RWPE2 (cell line): ENCODE results near the gene PLEKHG4B.
A peak's percentile ranks its signal among the peaks of the same experiment; 100 is the strongest.
"Not testable (repeated sequence)": the region's sequence is repeated elsewhere in the genome, so short reads cannot be mapped to it uniquely, and the experiment has no call there.

Experiments used
- ATAC-seq: fragments of 200-7000 bp; cut with Tn5 transposase; 3 replicates; pipeline ENCODE4 v1.9.1; 2021; ENCODE audit warnings: low read depth
- DNase-seq: peaks from one replicate; pipeline ENCODE4 v3.0.0-alpha.2; 2020; ENCODE audit warnings: low spot score
- H3K27ac ChIP-seq: fragments of 450-650 bp; 2 replicates; pipeline ENCODE4 v1.5.1; 2017; ENCODE audit warnings: mild to moderate bottlenecking; ENCODE audit not compliant: poor library complexity, severe bottlenecking
- H3K27me3 ChIP-seq: fragments of 250-450 bp; sonication (Bioruptor Pico); 2 replicates; pipeline ENCODE4 v1.5.1; 2021; ENCODE audit warnings: mild to moderate bottlenecking, moderate library complexity; ENCODE audit not compliant: insufficient read depth, poor library complexity, severe bottlenecking
- H3K36me3 ChIP-seq: fragments of 250-450 bp; sonication (Bioruptor Pico); 2 replicates; pipeline ENCODE4 v1.5.1; 2020; ENCODE audit warnings: low read depth, mild to moderate bottlenecking, moderate library complexity
- H3K4me1 ChIP-seq: fragments of 250-450 bp; sonication (Bioruptor Pico); 2 replicates; pipeline ENCODE4 v1.5.1; 2021; ENCODE audit warnings: mild to moderate bottlenecking, moderate library complexity; ENCODE audit not compliant: insufficient read depth, poor library complexity, severe bottlenecking
- H3K4me3 ChIP-seq: fragments of 250-450 bp; sonication (Bioruptor Pico); 2 replicates; pipeline ENCODE4 v1.5.1; 2021; ENCODE audit warnings: mild to moderate bottlenecking, moderate library complexity; ENCODE audit not compliant: severe bottlenecking
- H3K9me3 ChIP-seq: fragments of 250-450 bp; sonication (Bioruptor Pico); 2 replicates; pipeline ENCODE4 v1.5.1; 2021; ENCODE audit warnings: mild to moderate bottlenecking, moderate library complexity; ENCODE audit not compliant: severe bottlenecking
- TF ChIP-seq, protein P1 (sequence below): fragments of 450-650 bp; IDR thresholded peaks from one replicate; pipeline ENCODE4 v1.5.1; 2017; ENCODE audit warnings: mild to moderate bottlenecking, moderate library complexity; ENCODE audit not compliant: poor library complexity, severe bottlenecking

The PLEKHG4B gene

GRCh38 chr5:195401-196160, 103.6 kb downstream of the PLEKHG4B start:
- ATAC-seq (no peak), DNase-seq (no peak)
- Histone ChIP-seq H3K9me3 (no peaks in the 10 kb centered on the region), H3K27ac (no peak overlapping the region), H3K4me3 (no peak overlapping the region), H3K36me3 (no peaks in the 10 kb centered on the region), H3K4me1 (no peaks in the 10 kb centered on the region), H3K27me3 (peaks cover 6% of the 10 kb centered on the region)
- TF ChIP-seq, protein P1, sequence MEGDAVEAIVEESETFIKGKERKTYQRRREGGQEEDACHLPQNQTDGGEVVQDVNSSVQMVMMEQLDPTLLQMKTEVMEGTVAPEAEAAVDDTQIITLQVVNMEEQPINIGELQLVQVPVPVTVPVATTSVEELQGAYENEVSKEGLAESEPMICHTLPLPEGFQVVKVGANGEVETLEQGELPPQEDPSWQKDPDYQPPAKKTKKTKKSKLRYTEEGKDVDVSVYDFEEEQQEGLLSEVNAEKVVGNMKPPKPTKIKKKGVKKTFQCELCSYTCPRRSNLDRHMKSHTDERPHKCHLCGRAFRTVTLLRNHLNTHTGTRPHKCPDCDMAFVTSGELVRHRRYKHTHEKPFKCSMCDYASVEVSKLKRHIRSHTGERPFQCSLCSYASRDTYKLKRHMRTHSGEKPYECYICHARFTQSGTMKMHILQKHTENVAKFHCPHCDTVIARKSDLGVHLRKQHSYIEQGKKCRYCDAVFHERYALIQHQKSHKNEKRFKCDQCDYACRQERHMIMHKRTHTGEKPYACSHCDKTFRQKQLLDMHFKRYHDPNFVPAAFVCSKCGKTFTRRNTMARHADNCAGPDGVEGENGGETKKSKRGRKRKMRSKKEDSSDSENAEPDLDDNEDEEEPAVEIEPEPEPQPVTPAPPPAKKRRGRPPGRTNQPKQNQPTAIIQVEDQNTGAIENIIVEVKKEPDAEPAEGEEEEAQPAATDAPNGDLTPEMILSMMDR: no peak

DNA sequence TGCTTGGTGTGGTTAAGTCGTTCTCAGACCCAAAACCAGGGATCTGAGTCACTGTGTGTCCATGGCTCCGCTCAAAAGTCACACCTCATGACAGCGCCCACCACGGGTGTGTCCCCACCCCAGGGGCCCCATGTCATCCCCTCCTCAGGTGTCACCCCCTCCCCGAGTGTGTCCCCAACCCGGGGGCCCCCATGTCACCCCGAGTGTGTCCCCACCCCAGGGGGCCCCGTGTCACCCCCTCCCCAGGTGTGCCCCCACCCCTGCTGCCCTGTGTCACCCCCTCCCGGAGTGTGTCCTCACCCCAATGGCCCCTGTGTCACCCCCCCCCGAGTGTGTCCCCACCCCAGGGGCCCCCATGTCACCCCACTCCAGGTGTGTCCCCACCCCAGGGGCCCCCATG, 104.4 kb downstream of the PLEKHG4B start:
- Histone ChIP-seq H3K27me3 (no peaks in the 10 kb centered on the region), H3K36me3 (no peaks in the 10 kb centered on the region), H3K9me3 (no peaks in the 10 kb centered on the region), H3K4me3 (no peak overlapping the region), H3K4me1 (no peaks in the 10 kb centered on the region), H3K27ac (no peak overlapping the region)
- TF ChIP-seq, protein P1: no peak
- no peak for DNase-seq
- no peak for ATAC-seq

DNA sequence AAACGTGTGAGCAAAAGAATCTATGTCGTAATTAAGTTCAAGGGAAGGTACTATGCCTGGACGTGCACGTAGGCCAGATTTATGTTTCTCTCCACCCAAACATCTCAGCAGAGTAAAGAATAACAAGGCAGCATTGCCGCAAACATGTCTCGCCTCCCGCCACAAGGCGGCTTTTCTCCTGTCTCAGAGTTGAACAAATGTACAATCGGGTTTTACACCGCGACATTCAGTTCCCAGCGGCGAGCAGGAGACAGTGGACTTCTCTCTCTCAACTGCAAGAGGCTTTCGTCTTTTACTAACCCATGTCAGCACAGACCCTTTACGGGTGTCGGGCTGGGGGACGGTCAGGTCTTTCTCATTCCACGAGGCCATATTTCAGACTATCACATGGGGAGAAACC, 105.1 kb downstream of the PLEKHG4B start:
- H3K27me3 ChIP-seq, H3K36me3 ChIP-seq, H3K4me3 ChIP-seq, H3K4me1 ChIP-seq, H3K9me3 ChIP-seq, DNase-seq, ATAC-seq, H3K27ac ChIP-seq: not testable (repeated sequence)

DNA sequence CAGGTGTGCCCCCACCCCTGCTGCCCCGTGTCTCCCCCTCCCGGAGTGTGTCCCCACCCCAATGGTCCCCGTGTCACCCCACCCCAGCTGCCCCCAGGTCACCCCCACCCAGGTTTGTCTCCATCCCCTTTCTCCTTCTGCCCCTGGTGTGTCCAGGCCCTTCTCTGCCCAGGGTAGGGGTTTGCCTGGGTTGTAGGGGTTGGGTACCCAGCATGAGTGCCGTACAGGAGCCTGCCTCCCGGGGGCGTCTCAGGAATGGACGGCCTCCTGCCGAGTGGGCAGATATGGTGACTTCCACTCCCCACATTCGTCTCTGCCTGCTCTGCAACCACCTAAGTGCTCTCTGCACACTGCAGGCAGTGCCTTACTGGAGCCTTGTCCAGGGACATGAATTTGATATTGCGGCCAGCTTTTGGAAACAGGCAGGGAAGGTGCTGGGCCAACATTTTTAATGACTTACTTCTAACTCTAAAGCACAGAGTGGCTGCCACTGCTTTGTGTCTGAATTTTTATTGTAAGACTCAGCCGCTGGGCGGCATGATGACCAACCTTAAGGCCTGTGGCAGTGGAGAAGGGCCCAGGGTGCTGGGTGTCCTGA, 106.0 kb downstream of the PLEKHG4B start:
- Histone ChIP-seq H3K27ac (no peak overlapping the region), H3K27me3 (no peaks in the 10 kb centered on the region), H3K36me3 (no peaks in the 10 kb centered on the region), H3K9me3 (no peaks in the 10 kb centered on the region), H3K4me1 (no peaks in the 10 kb centered on the region), H3K4me3 (no peak overlapping the region)
- ATAC-seq: no peak; the same call in 2 of the 3 replicates
- TF ChIP-seq, protein P1: no peak
- no peak for DNase-seq

DNA sequence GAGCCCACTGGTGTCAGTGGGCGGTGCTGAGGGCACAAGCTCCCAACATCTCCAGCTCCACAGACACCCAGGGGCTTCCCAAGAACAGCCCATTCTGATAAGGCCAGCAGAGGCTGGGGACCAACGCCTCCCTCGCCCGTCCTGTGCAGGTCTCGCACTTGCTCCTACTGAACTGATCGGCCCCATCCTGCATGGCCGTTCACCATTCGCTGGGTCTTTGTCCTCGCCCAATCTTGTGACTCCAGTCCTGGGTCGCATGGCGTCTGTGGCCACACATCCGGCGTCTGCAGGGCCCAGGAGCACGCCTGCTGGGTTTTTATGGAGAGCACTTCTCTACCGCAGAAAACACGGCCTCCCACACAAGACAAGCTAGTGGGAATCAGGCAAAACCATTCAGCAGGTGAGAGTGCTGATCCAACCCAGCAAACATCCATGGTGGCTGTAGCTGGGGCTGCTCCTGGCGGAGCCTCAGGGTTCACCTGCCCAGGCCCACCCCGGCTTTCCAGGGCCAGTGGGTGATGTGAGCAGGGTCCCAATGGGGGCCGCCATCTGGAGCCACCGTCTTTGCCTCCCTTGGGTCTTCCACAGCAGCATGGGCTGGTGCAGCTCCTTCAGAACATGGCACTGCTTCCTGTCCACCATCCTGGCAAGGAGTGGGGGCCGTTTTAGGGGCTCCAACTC, 106.7 kb downstream of the PLEKHG4B start:
- H3K4me3 ChIP-seq: no peak overlapping the region
- TF ChIP-seq, protein P1: no peak
- H3K4me1 ChIP-seq: no peaks in the 10 kb centered on the region
- DNase-seq: no peak
- ATAC-seq: peak; percentile 9; the same call in 1 of the 3 replicates
- H3K27me3 ChIP-seq: no peaks in the 10 kb centered on the region
- peaks cover 2% of the 10 kb centered on the region; the same call in 1 of the 2 replicates for H3K36me3 ChIP-seq
- H3K27ac ChIP-seq: no peak overlapping the region
- no peaks in the 10 kb centered on the region for H3K9me3 ChIP-seq
